ENCODE data around the gene IL1R2. TPM values are rescaled to one million over a fixed set of nuclear protein-coding genes. Genes with fewer than 3 reads are reported as not detected.

The IL1R2 gene
- total RNA-seq, 4 donors from 2014 or later, result 2.7 to 6.1 (median 3.6) TPM

GRCh38 chr2:102040229-102040628 is 48.5 kb downstream of the IL1R2 start:
- Histone ChIP-seq H3K9me3 (no peaks in the 10 kb centered on the region), H3K36me3 (no peaks in the 10 kb centered on the region), H3K27me3 (no peaks in the 10 kb centered on the region), H3K4me1 (peaks cover 11 to 28% of the 10 kb centered on the region in 2 donors), H3K27ac (no peak overlapping the region), H3K4me3 (replicated peaks in 1 of 3) (no peak overlapping the region)
- DNase-seq, result peak in 1 of 2 donors; percentile 37
- intact Hi-C loops (cut with DNase I), result no loop called here
- no peak for TF ChIP-seq POLR2A (IDR thresholded peaks at IDR 0.05)
- no peak for TF ChIP-seq CTCF (IDR thresholded peaks at IDR 0.05)
- 87 to 88% methylated on average over 3 of the region's 3 CpGs for WGBS, 2 donors

GRCh38 chr2:102041351-102041750 is 49.6 kb downstream of the IL1R2 start:
- TF ChIP-seq POLR2A (IDR thresholded peaks at IDR 0.05), result no peak
- TF ChIP-seq CTCF (IDR thresholded peaks at IDR 0.05), result no peak
- intact Hi-C loops (cut with DNase I), result no loop called here
- 23 to 28% methylated on average over 2 of the region's 2 CpGs for WGBS, 2 donors
- Histone ChIP-seq H3K9me3 (no peaks in the 10 kb centered on the region), H3K4me1 (peaks cover 11 to 37% of the 10 kb centered on the region in 2 donors), H3K27me3 (no peaks in the 10 kb centered on the region), H3K27ac (no peak overlapping the region), H3K36me3 (no peaks in the 10 kb centered on the region), H3K4me3 (replicated peaks in 1 of 3) (no peak overlapping the region)
- DNase-seq, result peak; percentile 24 to 26

GRCh38 chr2:102042196-102043081 is 50.7 kb downstream of the IL1R2 start:
- intact Hi-C loops (cut with DNase I), result no loop called here
- no peak overlapping the region for H3K27ac ChIP-seq
- H3K36me3 ChIP-seq, result no peaks in the 10 kb centered on the region
- no peak for TF ChIP-seq POLR2A (IDR thresholded peaks at IDR 0.05)
- H3K9me3 ChIP-seq, result no peaks in the 10 kb centered on the region
- H3K4me1 ChIP-seq, result peaks cover 7 to 33% of the 10 kb centered on the region in 2 donors
- no peak for DNase-seq
- 95% methylated on average over 4 of the region's 4 CpGs for WGBS, 2 donors
- no peaks in the 10 kb centered on the region for H3K27me3 ChIP-seq
- H3K4me3 ChIP-seq (replicated peaks in 1 of 3), result no peak overlapping the region

GRCh38 chr2:102043560-102043959 is 51.8 kb downstream of the IL1R2 start:
- 85 to 100% methylated on average over 1 of the region's 1 CpG for WGBS, 2 donors
- Histone ChIP-seq H3K4me3 (replicated peaks in 1 of 3) (no peak overlapping the region), H3K9me3 (no peaks in the 10 kb centered on the region), H3K27me3 (no peaks in the 10 kb centered on the region), H3K27ac (no peak overlapping the region), H3K4me1 (peaks cover 0 to 31% of the 10 kb centered on the region in 2 donors), H3K36me3 (no peaks in the 10 kb centered on the region)
- TF ChIP-seq POLR2A (IDR thresholded peaks at IDR 0.05) (no peak), CTCF (IDR thresholded peaks at IDR 0.05) (no peak)
- intact Hi-C loops (cut with DNase I), result no loop called here
- no peak for DNase-seq

GRCh38 chr2:102044235-102044896 is 52.6 kb downstream of the IL1R2 start:
- Histone ChIP-seq H3K27ac (no peak overlapping the region), H3K27me3 (no peaks in the 10 kb centered on the region), H3K4me3 (replicated peaks in 1 of 3) (no peak overlapping the region), H3K4me1 (peaks cover 0 to 39% of the 10 kb centered on the region in 2 donors), H3K9me3 (no peaks in the 10 kb centered on the region), H3K36me3 (no peaks in the 10 kb centered on the region)
- intact Hi-C loops (cut with DNase I), result no loop called here
- 81 to 97% methylated on average over 1 of the region's 1 CpG for WGBS, 2 donors
- TF ChIP-seq POLR2A (IDR thresholded peaks at IDR 0.05), result no peak
- TF ChIP-seq CTCF (IDR thresholded peaks at IDR 0.05), result no peak
- no peak for DNase-seq
